ENCODE results near the gene NAA25.

GRCh38 chr12:112102127-112102526, 6.5 kb downstream of the NAA25 start:
- no peak for TF ChIP-seq CTCF (IDR thresholded peaks at IDR 0.05; ENCODE audit: borderline replicate concordance, extremely low read depth, low read length, poor library complexity, severe bottlenecking)
- no peak for TF ChIP-seq EZH2 (IDR thresholded peaks at IDR 0.05; ENCODE audit: borderline replicate concordance, low read depth, low read length, severe bottlenecking)

Measured in DND-41 (cell line).